ENCODE measurements around the gene DLGAP1.

DLGAP1 gene

GRCh38 chr18:3722649-3723433 is 732.3 kb downstream of the DLGAP1 start:
- ChIA-PET POLR2A (no interaction called here), CTCF (no interaction called here)
- TF ChIP-seq FOXA1 (IDR thresholded peaks at IDR 0.05) (no peak), CTBP1 (IDR thresholded peaks at IDR 0.05; ENCODE audit: borderline replicate concordance) (no peak), ZNF384 (IDR thresholded peaks at IDR 0.05) (no peak), BHLHE40 (IDR thresholded peaks at IDR 0.05; ENCODE audit: borderline replicate concordance) (no peak), SUZ12 (IDR thresholded peaks at IDR 0.05) (no peak), TARDBP (IDR thresholded peaks at IDR 0.05) (no peak), ARNT (IDR thresholded peaks at IDR 0.05) (no peak), HDGF (IDR thresholded peaks at IDR 0.05; ENCODE audit: borderline replicate concordance) (no peak)
- DNase-seq (ENCODE audit: extremely low spot score), result no peak

GRCh38 chr18:3721771-3722648 is 733.1 kb downstream of the DLGAP1 start:
- DNase-seq (ENCODE audit: extremely low spot score), result no peak
- CTCF ChIA-PET, result no interaction called here
- POLR2A ChIA-PET, result no interaction called here

GRCh38 chr18:3720818-3721545 is 734.1 kb downstream of the DLGAP1 start:
- CTCF ChIA-PET, result no interaction called here
- no peak for TF ChIP-seq ZNF384 (IDR thresholded peaks at IDR 0.05)
- TF ChIP-seq CTBP1 (IDR thresholded peaks at IDR 0.05; ENCODE audit: borderline replicate concordance), result no peak
- TF ChIP-seq FOXM1 (IDR thresholded peaks at IDR 0.05; ENCODE audit: borderline replicate concordance), result no peak
- no peak for TF ChIP-seq BHLHE40 (IDR thresholded peaks at IDR 0.05; ENCODE audit: borderline replicate concordance)
- no peak for TF ChIP-seq NFRKB (IDR thresholded peaks at IDR 0.05)
- TF ChIP-seq ARNT (IDR thresholded peaks at IDR 0.05), result no peak
- TF ChIP-seq PKNOX1 (IDR thresholded peaks at IDR 0.05), result no peak
- no peak for TF ChIP-seq FOXA1 (IDR thresholded peaks at IDR 0.05)
- no peak for TF ChIP-seq HDGF (IDR thresholded peaks at IDR 0.05; ENCODE audit: borderline replicate concordance)
- TF ChIP-seq LEF1 (IDR thresholded peaks at IDR 0.05; ENCODE audit: borderline replicate concordance), result no peak
- TF ChIP-seq L3MBTL2 (conservative IDR thresholded peaks at IDR 0.05), result no peak
- TF ChIP-seq FOXK2 (IDR thresholded peaks at IDR 0.05), result no peak
- no peak for TF ChIP-seq TARDBP (IDR thresholded peaks at IDR 0.05)
- no peak for TF ChIP-seq ELF4 (IDR thresholded peaks at IDR 0.05)
- no peak for TF ChIP-seq SP1 (IDR thresholded peaks at IDR 0.05)
- TF ChIP-seq SUZ12 (IDR thresholded peaks at IDR 0.05), result no peak
- no peak for DNase-seq (ENCODE audit: extremely low spot score)
- POLR2A ChIA-PET, result no interaction called here

More at GRCh38 chr18:3721771-3722648, 733.1 kb downstream of the DLGAP1 start:
- TF ChIP-seq NFRKB (IDR thresholded peaks at IDR 0.05), result no peak
- no peak for TF ChIP-seq FOXK2 (IDR thresholded peaks at IDR 0.05)
- no peak for TF ChIP-seq BHLHE40 (IDR thresholded peaks at IDR 0.05; ENCODE audit: borderline replicate concordance)
- TF ChIP-seq ARNT (IDR thresholded peaks at IDR 0.05), result no peak

- no peak for TF ChIP-seq LEF1 (IDR thresholded peaks at IDR 0.05; ENCODE audit: borderline replicate concordance)
- TF ChIP-seq HDGF (IDR thresholded peaks at IDR 0.05; ENCODE audit: borderline replicate concordance), result no peak
- TF ChIP-seq PKNOX1 (IDR thresholded peaks at IDR 0.05), result no peak
- TF ChIP-seq L3MBTL2 (conservative IDR thresholded peaks at IDR 0.05), result no peak
- no peak for TF ChIP-seq FOXM1 (IDR thresholded peaks at IDR 0.05; ENCODE audit: borderline replicate concordance)
- no peak for TF ChIP-seq ARNT (IDR thresholded peaks at IDR 0.05)
- no peak for TF ChIP-seq CTBP1 (IDR thresholded peaks at IDR 0.05; ENCODE audit: borderline replicate concordance)
- TF ChIP-seq SUZ12 (IDR thresholded peaks at IDR 0.05), result no peak
- TF ChIP-seq TARDBP (IDR thresholded peaks at IDR 0.05), result no peak
- TF ChIP-seq NFRKB (IDR thresholded peaks at IDR 0.05), result no peak
- ChIA-PET CTCF (no interaction called here), POLR2A (no interaction called here)
- no peak for DNase-seq (ENCODE audit: extremely low spot score)
Observed at GRCh38 chr18:3720159-3720558, 734.9 kb downstream of the DLGAP1 start.

- CTCF ChIA-PET, result no interaction called here
- TF ChIP-seq NFRKB (IDR thresholded peaks at IDR 0.05), result no peak
- TF ChIP-seq SP1 (IDR thresholded peaks at IDR 0.05), result no peak
- TF ChIP-seq ELF4 (IDR thresholded peaks at IDR 0.05), result no peak
- TF ChIP-seq HDGF (IDR thresholded peaks at IDR 0.05; ENCODE audit: borderline replicate concordance), result no peak
- TF ChIP-seq PKNOX1 (IDR thresholded peaks at IDR 0.05), result no peak
- DNase-seq (ENCODE audit: extremely low spot score), result no peak
- POLR2A ChIA-PET, result no interaction called here
Observed at GRCh38 chr18:3717376-3718025, 737.6 kb downstream of the DLGAP1 start.
